Measurements from ENCODE around the gene CAMK2A. TPM values are rescaled to one million over a fixed set of nuclear protein-coding genes. Genes with fewer than 3 reads are reported as not detected.
A peak's percentile ranks its signal among the peaks of the same experiment; 100 is the strongest.

The CAMK2A gene
- total RNA-seq, 2 donors from 2014 or later: 0.05 to 0.61 TPM

- peak overlapping the region; percentile 19 for H3K27ac ChIP-seq
- no peak overlapping the region for H3K4me3 ChIP-seq
- H3K9ac ChIP-seq (ENCODE audit: low read depth in 2 of 2, low read length in 2 of 2): no peak overlapping the region
- H3K4me1 ChIP-seq: no peaks in the 10 kb centered on the region
- H3K9me3 ChIP-seq: no peaks in the 10 kb centered on the region
- peaks cover 16% of the 10 kb centered on the region for H3K27me3 ChIP-seq
- intact Hi-C loops (cut with DNase I): no loop called here
- DNase-seq: no peak
- no peaks in the 10 kb centered on the region for H3K36me3 ChIP-seq
- no peak for TF ChIP-seq CTCF (IDR thresholded peaks at IDR 0.05)
These were observed 10.2 kb upstream of the CAMK2A start for GRCh38 chr5:150299571-150300327.

GRCh38 chr5:150298701-150299451, 9.3 kb upstream of the CAMK2A start:
- Histone ChIP-seq H3K4me3 (no peak overlapping the region), H3K4me1 (no peaks in the 10 kb centered on the region), H3K27me3 (peaks cover 16% of the 10 kb centered on the region), H3K36me3 (no peaks in the 10 kb centered on the region), H3K9me3 (no peaks in the 10 kb centered on the region), H3K9ac (ENCODE audit: low read depth in 2 of 2, low read length in 2 of 2) (no peak overlapping the region), H3K27ac (peak overlapping the region; percentile 19)
- intact Hi-C loops (cut with DNase I): no loop called here
- no peak for DNase-seq
- TF ChIP-seq CTCF (IDR thresholded peaks at IDR 0.05): no peak

- no peak for DNase-seq
- Histone ChIP-seq H3K27ac (no peak overlapping the region), H3K4me3 (no peak overlapping the region), H3K27me3 (peaks cover 16% of the 10 kb centered on the region), H3K9ac (ENCODE audit: low read depth in 2 of 2, low read length in 2 of 2) (no peak overlapping the region), H3K4me1 (no peaks in the 10 kb centered on the region), H3K36me3 (no peaks in the 10 kb centered on the region), H3K9me3 (no peaks in the 10 kb centered on the region)
- TF ChIP-seq CTCF (IDR thresholded peaks at IDR 0.05): no peak
- intact Hi-C loops (cut with DNase I): no loop called here
These were observed 8.5 kb upstream of the CAMK2A start for GRCh38 chr5:150297934-150298595.

GRCh38 chr5:150297236-150297890, 7.8 kb upstream of the CAMK2A start:
- intact Hi-C loops (cut with DNase I): no loop called here
- DNase-seq: no peak

More at GRCh38 chr5:150297236-150297890, 7.8 kb upstream of the CAMK2A start:
- Histone ChIP-seq H3K4me1 (no peaks in the 10 kb centered on the region), H3K4me3 (no peak overlapping the region), H3K27ac (no peak overlapping the region), H3K27me3 (peaks cover 9% of the 10 kb centered on the region), H3K9ac (ENCODE audit: low read depth in 2 of 2, low read length in 2 of 2) (no peak overlapping the region), H3K9me3 (no peaks in the 10 kb centered on the region), H3K36me3 (no peaks in the 10 kb centered on the region)
- TF ChIP-seq CTCF (IDR thresholded peaks at IDR 0.05): no peak

All from colonic mucosa (tissue), 4 donors.